ENCODE measurements around the gene KDM4C. TPM values are rescaled to one million over a fixed set of nuclear protein-coding genes. Genes with fewer than 3 reads are reported as not detected.

The KDM4C gene
- total RNA-seq, 1 experiment from 2014 or later, result 16.8 TPM

DNA sequence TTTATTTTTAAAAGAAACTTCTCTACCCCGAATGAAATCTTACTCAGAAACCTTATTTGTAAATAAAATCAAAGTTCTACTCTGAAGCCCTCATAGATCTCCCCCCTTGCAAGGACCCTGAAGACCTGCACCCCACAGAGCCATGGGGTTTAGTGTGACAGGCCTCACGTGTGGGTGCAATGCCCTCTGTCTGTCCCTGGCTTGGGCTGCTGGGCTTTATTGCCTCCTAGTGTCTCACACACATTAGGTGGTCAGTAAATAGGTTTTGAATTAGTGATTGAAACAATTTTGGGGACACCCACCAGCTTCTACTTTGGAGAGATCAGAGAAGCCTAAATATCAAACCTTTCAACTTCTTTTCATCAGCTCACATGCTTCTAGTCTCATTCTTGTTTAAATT lies 403.7 kb downstream of the KDM4C start:
- ChIA-PET POLR2A (no interaction called here), RAD21 (ENCODE audit: low non-redundant PET in 1 of 2, low total read pairs in 2 of 2, uncharacterized antibody in 2 of 2, unreplicated experiment in 2 of 2) (no interaction called here), CTCF (no interaction called here)
- H2AFZ ChIP-seq (ENCODE audit: low read depth, low read length, poor library complexity, severe bottlenecking), result no peak overlapping the region
- no peak for TF ChIP-seq RAD21 (IDR thresholded peaks at IDR 0.05; ENCODE audit: low read depth)
- TF ChIP-seq, protein P1, sequence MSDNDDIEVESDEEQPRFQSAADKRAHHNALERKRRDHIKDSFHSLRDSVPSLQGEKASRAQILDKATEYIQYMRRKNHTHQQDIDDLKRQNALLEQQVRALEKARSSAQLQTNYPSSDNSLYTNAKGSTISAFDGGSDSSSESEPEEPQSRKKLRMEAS (IDR thresholded peaks at IDR 0.05), result no peak
- no peak for TF ChIP-seq FOSL1 (IDR thresholded peaks at IDR 0.05; ENCODE audit: low read depth)
- no peak for TF ChIP-seq YY1 (IDR thresholded peaks at IDR 0.05; ENCODE audit: extremely low read depth, insufficient replicate concordance, low read depth, low read length)
- TF ChIP-seq EGR1 (IDR thresholded peaks at IDR 0.05; ENCODE audit: low read depth), result no peak
- no peak for TF ChIP-seq CBX3 (IDR thresholded peaks at IDR 0.05; ENCODE audit: low read depth)
- no peak for TF ChIP-seq EZH2phosphoT487 (IDR thresholded peaks at IDR 0.05; ENCODE audit: borderline replicate concordance)
- no peak for TF ChIP-seq TCF7L2 (IDR thresholded peaks at IDR 0.05; ENCODE audit: borderline replicate concordance, extremely low read depth, insufficient read depth, insufficient read length)
- no peaks in the 10 kb centered on the region for H3K36me3 ChIP-seq (ENCODE audit: control insufficient read depth in 1 of 2, insufficient read depth in 2 of 2, low read length in 2 of 2)
- intact Hi-C loops (cut with micrococcal nuclease), result no loop called here
- H3K4me1 ChIP-seq (ENCODE audit: control insufficient read depth in 1 of 2, insufficient read depth in 2 of 2, low read length in 2 of 2), result no peaks in the 10 kb centered on the region
- DNase-seq (ENCODE audit: low read depth, low spot score), result no peak
- H3K9me2 ChIP-seq (ENCODE audit: insufficient read depth), result no peaks in the 10 kb centered on the region
- H3K27ac ChIP-seq (ENCODE audit: low read depth, low read length), result no peak overlapping the region
- no peak for ATAC-seq
- H3K27me3 ChIP-seq (ENCODE audit: insufficient read depth, low read length), result no peaks in the 10 kb centered on the region
- H3K79me2 ChIP-seq (ENCODE audit: insufficient read depth, low read length), result no peaks in the 10 kb centered on the region
- H3K9me3 ChIP-seq (ENCODE audit: control insufficient read depth in 1 of 2, insufficient read depth in 1 of 2, low read depth in 1 of 2, low read length in 2 of 2), result no peaks in the 10 kb centered on the region
- no peaks in the 10 kb centered on the region for H4K20me1 ChIP-seq (ENCODE audit: insufficient read depth)
- H3K4me3 ChIP-seq (replicated peaks in 1 of 2; ENCODE audit: low read depth in 1 of 2, low read length in 2 of 2), result no peak overlapping the region
- no TSS peak for BruUV-seq (replicated peaks)
- H3K9ac ChIP-seq (ENCODE audit: low read length), result no peak overlapping the region
- no peak overlapping the region for H3K4me2 ChIP-seq (ENCODE audit: low read length)

DNA sequence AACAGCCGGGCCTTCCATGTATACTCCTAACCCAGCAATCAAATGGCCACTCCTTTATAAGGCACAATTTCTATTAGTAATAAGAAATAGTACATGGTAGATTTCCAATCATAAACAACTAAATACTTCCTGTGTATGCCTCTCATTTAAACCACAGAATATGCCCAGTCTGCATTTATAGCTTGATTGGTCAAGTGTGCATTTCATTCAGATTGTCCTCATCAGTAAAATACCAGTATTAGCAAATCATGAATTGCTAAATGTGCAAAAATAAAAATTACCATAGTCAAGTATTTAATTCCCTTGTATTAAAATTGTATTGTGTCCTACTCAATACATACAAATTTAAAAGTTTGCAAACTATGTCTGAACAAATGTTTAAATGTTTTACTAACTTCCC lies 406.2 kb downstream of the KDM4C start:
- ATAC-seq, result no peak
- TF ChIP-seq, protein P2, sequence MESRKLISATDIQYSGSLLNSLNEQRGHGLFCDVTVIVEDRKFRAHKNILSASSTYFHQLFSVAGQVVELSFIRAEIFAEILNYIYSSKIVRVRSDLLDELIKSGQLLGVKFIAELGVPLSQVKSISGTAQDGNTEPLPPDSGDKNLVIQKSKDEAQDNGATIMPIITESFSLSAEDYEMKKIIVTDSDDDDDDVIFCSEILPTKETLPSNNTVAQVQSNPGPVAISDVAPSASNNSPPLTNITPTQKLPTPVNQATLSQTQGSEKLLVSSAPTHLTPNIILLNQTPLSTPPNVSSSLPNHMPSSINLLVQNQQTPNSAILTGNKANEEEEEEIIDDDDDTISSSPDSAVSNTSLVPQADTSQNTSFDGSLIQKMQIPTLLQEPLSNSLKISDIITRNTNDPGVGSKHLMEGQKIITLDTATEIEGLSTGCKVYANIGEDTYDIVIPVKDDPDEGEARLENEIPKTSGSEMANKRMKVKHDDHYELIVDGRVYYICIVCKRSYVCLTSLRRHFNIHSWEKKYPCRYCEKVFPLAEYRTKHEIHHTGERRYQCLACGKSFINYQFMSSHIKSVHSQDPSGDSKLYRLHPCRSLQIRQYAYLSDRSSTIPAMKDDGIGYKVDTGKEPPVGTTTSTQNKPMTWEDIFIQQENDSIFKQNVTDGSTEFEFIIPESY (IDR thresholded peaks at IDR 0.05; ENCODE audit: extremely low read depth, insufficient replicate concordance, low read length), result no peak
- TF ChIP-seq REST (IDR thresholded peaks at IDR 0.05; ENCODE audit: low read depth), result no peak
- TF ChIP-seq EZH2phosphoT487 (IDR thresholded peaks at IDR 0.05; ENCODE audit: borderline replicate concordance), result no peak
- no peak for TF ChIP-seq SP1 (IDR thresholded peaks at IDR 0.05; ENCODE audit: low read depth)
- no peak for TF ChIP-seq ZNF274 (IDR thresholded peaks at IDR 0.05; ENCODE audit: low read depth, low read length)
- no peak for TF ChIP-seq POLR2AphosphoS5 (IDR thresholded peaks at IDR 0.05; ENCODE audit: low read depth, low read length)

More for the DNA sequence above, 406.2 kb downstream of the KDM4C start:
- Histone ChIP-seq H3K79me2 (ENCODE audit: insufficient read depth, low read length) (no peaks in the 10 kb centered on the region), H3K27ac (ENCODE audit: low read depth, low read length) (no peak overlapping the region), H3K4me1 (ENCODE audit: control insufficient read depth in 1 of 2, insufficient read depth in 2 of 2, low read length in 2 of 2) (no peaks in the 10 kb centered on the region), H3K4me2 (ENCODE audit: low read length) (no peak overlapping the region), H3K4me3 (replicated peaks in 1 of 2; ENCODE audit: low read depth in 1 of 2, low read length in 2 of 2) (no peak overlapping the region), H4K20me1 (ENCODE audit: insufficient read depth) (no peaks in the 10 kb centered on the region), H3K9ac (ENCODE audit: low read length) (no peak overlapping the region), H3K27me3 (ENCODE audit: insufficient read depth, low read length) (no peaks in the 10 kb centered on the region), H3K36me3 (ENCODE audit: control insufficient read depth in 1 of 2, insufficient read depth in 2 of 2, low read length in 2 of 2) (no peaks in the 10 kb centered on the region), H2AFZ (ENCODE audit: low read depth, low read length, poor library complexity, severe bottlenecking) (no peak overlapping the region), H3K9me3 (ENCODE audit: control insufficient read depth in 1 of 2, insufficient read depth in 1 of 2, low read depth in 1 of 2, low read length in 2 of 2) (no peaks in the 10 kb centered on the region), H3K9me2 (ENCODE audit: insufficient read depth) (no peaks in the 10 kb centered on the region)
- intact Hi-C loops (cut with micrococcal nuclease), result no loop called here
- CTCF ChIA-PET, result no interaction called here
- no TSS peak for BruUV-seq (replicated peaks)
- RAD21 ChIA-PET (ENCODE audit: low non-redundant PET in 1 of 2, low total read pairs in 2 of 2, uncharacterized antibody in 2 of 2, unreplicated experiment in 2 of 2), result no interaction called here
- DNase-seq (ENCODE audit: low read depth, low spot score), result no peak
- POLR2A ChIA-PET, result no interaction called here
